Measurements from ENCODE around the gene LEFTY2.

- TF ChIP-seq CTCF (conservative IDR thresholded peaks at IDR 0.05; ENCODE audit: low read depth, low read length) (no peak), EZH2 (IDR thresholded peaks at IDR 0.05; ENCODE audit: low read length, unreplicated experiment) (no peak), EZH2phosphoT487 (IDR thresholded peaks at IDR 0.05; ENCODE audit: borderline replicate concordance, low read length) (no peak)
Observed at GRCh38 chr1:225923381-225923691, 17.7 kb downstream of the LEFTY2 start.

Measured in PC-3 (cell line).